Activated effector memory CD4-positive, alpha-beta T cell treated with Interleukin-2 at 50 U/mL for 16 hours (primary cell): ENCODE data around the gene CLPSL2.

Experiments
- DNase-seq: peaks from one replicate; pipeline ENCODE4 v3.0.0-alpha.2; 2020

Gene CLPSL2

GRCh38 chr6:35788423-35788982 lies 12.1 kb downstream of the CLPSL2 start:
- no peak for DNase-seq

GRCh38 chr6:35790683-35791082 lies 14.3 kb downstream of the CLPSL2 start:
- DNase-seq, result no peak

- DNase-seq, result no peak
Observed at GRCh38 chr6:35794536-35795452, 18.4 kb downstream of the CLPSL2 start.

- no peak for DNase-seq
Observed at GRCh38 chr6:35795453-35796071, 19.2 kb downstream of the CLPSL2 start.

- DNase-seq, result no peak
Observed at GRCh38 chr6:35796236-35796635, 19.8 kb downstream of the CLPSL2 start.

GRCh38 chr6:35797837-35798526 lies 21.6 kb downstream of the CLPSL2 start:
- DNase-seq, result no peak

GRCh38 chr6:35798706-35799105 lies 22.3 kb downstream of the CLPSL2 start:
- DNase-seq, result no peak

- DNase-seq, result no peak
Observed at GRCh38 chr6:35801148-35801547, 24.8 kb downstream of the CLPSL2 start.

- peak; percentile 26 for DNase-seq
Observed at GRCh38 chr6:35804996-35805736, 28.8 kb downstream of the CLPSL2 start, which contains the start of gene LHFPL5. Gene LHFPL5 (plus strand): TSS chr6:35805352. CDS start chr6:35805671, 319 bp downstream.

GRCh38 chr6:35808688-35809087 lies 32.3 kb downstream of the CLPSL2 start:
- DNase-seq, result no peak

- DNase-seq, result no peak
Observed at GRCh38 chr6:35809809-35810208, 33.4 kb downstream of the CLPSL2 start.

- DNase-seq, result no peak
Observed at GRCh38 chr6:35810971-35811698, 34.7 kb downstream of the CLPSL2 start.

- no peak for DNase-seq
Observed at GRCh38 chr6:35811699-35811995, 35.2 kb downstream of the CLPSL2 start.

- DNase-seq, result no peak
Observed at GRCh38 chr6:35817515-35817914, 41.1 kb downstream of the CLPSL2 start.

- DNase-seq, result no peak
Observed at GRCh38 chr6:35823601-35824000, 47.2 kb downstream of the CLPSL2 start.

GRCh38 chr6:35824552-35825192 lies 48.3 kb downstream of the CLPSL2 start:
- DNase-seq, result no peak
